ENCODE measurements around the gene MYL7.
"Not testable (repeated sequence)": the region's sequence is repeated elsewhere in the genome, so short reads cannot be mapped to it uniquely, and the experiment has no call there.

The MYL7 gene

DNA sequence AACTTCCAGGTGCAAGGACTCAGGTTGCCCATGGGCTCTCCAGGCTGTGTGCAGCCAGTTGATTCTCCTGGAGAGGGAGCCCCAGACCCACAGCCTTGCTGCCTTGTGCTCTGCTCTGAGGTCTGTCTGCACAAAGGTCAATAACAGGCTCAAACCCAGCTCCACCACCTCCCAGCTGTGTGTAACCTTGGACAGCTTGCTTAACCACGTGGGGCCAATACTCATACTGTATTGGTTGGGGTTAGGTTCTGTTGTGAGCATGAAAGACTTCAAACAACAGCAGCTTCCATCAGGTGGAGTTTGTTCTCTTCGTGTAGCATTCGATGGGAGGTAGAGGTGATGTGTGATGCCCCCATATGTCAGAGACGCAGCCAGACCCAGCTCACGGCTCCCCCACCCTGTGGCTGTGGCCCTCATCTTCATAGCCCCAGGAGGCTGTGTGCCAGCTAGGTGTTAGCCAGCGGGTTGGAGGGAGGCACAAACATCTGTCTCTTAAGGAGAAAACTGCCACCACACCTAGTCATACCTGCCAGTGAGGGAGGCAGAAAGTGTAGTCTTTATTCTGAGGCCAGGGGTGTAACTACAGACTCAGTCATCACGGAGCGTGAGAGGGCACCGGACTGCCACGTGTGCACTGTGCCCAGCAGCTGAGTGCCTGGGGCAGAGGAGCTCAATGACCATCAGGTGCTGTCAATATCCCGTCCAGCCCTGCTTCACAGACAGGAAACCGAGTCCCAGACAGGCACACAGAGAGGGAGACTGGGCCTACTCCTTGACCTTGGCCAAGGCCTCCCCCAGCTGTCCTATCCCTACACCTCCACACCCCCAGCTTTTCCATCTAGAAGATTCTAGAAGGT, 9.7 kb downstream of the MYL7 start:
- no peak for DNase-seq (ENCODE audit: low spot score)

DNA sequence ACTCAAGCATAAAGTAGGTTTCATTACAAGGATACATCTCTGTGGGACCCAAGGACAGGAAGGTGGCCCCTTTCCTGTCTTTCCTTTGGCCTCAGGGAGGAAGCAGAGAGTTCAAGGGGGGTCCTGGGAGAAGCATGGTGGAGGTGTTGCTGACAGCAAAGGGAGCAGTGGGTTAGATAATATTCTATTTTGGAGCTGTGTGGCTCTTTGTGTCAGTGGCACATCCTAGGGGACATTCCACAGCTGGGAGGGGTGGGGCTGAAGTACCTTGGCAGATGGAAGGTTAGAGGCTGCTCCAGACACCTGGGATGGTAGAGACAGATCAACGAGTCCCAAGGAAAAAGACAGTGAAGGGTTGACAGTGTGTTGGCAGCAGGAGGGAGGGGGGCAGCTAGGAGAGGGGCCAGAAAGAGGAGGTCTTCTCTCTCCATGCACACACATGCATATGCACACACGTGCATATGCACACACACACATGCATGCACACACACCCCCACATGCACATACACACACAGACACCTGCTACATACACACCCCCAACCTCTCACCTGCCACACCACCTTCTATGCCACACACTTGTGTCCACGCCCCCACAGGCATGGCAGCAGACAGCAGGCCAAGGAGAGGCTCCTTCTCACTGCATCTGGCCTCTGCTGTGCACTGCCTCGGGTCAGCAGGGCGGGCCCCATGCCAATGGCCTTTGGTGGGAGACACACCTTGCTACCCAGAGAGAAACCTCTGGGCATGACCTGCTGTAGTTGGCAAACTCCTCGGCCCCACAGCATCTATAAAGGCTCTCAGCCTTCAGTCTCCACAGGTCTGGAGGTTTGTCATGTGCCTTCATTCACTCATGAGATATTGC, 12.2 kb downstream of the MYL7 start:
- no peak for DNase-seq (ENCODE audit: low spot score)

DNA sequence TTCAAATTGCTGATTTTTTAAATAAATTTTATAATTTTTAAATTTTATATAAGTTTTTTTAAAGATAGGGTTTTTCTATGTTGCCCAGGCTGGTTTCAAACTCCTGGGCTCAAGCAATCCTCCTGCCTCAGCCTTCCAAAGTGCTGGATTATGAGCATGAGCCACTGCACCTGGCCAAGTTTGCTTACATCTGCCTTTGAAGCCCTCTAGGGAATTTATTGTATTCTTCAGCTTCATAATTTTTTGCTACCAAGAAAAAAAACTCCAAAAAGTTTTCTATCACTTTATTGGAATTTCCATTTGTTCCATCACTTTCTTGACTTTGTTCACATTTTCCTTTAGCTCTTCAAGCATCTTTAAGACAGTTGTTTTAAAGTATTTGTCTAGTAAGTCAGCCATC, 14.0 kb downstream of the MYL7 start:
- no peak for DNase-seq (ENCODE audit: low spot score)

DNA sequence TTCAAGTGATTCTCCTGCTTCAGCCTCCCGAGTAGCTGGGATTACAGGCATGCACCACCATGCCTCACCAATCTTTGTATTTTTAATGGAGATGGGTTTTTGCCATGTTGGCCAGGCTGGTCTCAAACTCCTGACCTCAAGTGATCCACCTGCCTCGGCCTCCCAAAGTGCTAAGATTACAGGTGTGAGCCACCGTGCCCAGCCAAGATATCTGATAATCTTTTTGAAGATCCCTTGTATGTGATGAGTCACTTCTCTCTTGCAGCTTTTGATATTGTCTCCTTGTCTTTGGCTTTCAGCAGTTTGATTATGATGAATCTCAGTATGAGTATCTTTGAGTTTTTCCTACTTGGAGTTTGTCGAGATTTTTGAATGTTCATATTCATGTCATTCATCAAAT, 14.6 kb downstream of the MYL7 start:
- DNase-seq (ENCODE audit: low spot score): not testable (repeated sequence)

DNA sequence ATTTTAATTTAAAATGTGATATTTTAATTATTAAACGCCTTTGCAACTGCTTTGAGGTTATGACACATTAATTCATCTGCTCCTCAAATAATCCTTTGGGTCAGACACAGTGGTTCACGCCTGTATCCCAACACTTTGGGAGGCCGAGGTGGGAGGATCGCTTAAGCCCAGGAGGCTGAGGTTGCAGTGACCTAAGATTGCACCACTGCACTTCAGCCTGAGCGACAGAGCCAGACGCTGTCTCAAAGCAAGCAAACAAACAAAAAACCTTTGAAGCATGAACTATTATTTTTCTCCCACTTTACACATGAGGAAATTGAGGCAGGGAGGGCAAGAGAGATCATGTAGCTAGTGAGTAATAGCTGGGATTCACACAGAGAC, 16.3 kb downstream of the MYL7 start:
- no peak for DNase-seq (ENCODE audit: low spot score)

DNA sequence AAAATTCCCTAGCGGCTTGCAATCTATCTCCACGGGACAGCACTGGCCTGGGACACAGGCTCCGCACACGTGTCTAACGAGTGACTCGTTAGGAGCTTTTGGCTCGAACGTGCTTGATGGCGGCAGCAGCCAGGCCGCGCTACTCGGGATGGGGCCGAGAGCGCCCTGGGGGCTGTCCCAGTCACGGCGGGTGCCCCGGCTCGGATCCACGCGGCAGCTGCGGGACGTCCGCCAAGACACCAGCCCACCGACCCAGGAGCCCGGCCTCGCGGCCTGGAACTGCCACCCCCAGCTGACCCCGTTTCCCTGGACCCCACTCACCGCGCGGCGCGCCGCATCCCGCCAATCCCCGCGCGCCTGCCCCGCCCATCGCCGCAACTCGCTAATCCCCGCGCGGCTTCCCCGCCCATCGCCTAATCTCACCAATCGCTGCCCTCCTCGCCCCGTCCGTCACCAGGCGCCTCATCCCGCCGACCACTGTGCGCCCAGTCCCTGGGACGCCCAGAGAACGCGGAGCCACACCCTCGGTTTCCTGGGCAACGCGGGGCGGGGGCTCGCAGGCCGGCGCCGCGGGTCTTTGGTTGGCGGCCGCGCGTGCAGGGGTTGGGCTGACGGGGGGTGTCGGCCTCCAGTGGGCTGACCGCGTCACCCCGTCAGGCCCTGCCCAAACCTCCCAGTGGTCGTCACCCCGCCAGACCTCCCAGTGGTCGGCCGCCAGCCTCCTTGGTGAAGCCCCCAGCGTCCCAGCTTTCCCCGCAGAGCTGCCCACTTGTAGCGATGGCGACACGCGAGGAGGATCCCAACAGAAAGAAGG, 17.7 kb downstream of the MYL7 start, which contains the start of gene POLD2:
POLD2 (minus strand) TSS at position 359 of the 814 bp plus-strand sequence. CDS start 1,495 bp downstream, outside the sequence.
- DNase-seq (ENCODE audit: low spot score): peak; percentile 99

DNA sequence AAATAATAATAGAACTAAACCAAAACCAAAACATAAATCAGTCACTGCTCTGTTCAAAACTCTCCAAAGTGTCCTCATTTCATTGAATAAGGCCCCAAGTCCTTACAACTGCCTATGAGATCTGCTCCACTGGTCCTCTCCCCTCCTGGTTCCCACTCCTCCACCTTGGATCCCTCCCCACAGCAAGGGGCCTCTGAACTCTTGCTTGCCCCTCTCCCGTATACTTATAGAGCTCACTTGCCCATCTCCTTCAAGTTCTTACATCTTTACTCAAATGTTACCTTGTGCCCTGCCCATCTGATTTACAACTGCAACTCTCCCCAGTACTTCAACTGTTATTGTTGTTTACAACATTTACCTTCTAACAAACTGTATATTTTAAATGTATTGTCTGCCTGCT, 18.6 kb downstream of the MYL7 start:
- no peak for DNase-seq (ENCODE audit: low spot score)

DNA sequence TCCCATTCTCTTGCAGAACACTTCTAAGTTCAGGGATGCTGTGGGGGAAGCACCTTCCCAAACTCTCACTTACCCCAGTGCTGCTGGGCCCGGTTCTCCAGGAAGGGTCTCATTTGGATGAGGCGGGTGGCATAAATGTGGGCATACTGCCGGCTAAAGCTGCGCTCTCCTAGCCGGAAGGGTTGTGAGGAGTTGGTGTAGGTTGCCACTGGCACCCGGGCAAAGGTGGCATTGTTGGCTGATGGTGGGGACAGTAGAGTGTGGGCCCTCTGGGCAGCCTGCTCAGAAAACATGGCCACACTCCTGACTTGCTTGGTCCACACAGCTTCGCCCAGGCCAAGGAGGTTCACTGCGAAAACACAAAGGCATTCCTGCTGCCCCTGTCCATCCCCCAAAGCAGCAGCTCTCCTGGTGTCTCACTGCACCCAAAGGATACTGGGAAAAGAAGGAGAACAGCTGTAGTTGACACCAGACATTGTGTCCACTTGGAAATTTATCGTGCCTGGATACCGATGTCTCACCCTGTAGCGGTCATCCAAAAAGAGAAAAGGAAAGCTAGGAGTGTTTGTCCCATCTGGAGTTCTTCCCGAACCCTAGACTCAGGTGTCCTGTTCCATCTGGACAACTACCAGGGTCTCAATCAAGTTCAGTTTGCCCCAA, 19.2 kb downstream of the MYL7 start:
- DNase-seq (ENCODE audit: low spot score): no peak

DNA sequence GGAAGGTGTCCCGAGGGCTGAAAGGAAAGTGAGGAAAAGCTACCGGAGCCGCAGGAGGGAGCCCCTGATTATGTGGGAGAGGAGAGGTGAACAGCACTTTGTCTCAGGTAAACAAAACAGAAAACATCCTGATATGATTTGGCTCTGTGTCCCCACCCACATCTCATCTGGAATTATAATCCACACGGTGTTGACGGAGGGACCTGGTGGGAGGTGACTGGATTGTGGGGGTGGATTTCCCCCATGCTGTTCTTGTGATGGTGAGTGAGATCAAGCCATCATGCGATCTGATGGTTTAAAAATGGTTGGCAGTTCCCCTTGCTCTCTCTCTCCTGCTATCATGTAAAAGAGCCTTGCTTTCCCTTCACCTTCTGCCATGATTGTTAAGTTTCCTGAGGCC, 20.7 kb downstream of the MYL7 start:
- no peak for DNase-seq (ENCODE audit: low spot score)

DNA sequence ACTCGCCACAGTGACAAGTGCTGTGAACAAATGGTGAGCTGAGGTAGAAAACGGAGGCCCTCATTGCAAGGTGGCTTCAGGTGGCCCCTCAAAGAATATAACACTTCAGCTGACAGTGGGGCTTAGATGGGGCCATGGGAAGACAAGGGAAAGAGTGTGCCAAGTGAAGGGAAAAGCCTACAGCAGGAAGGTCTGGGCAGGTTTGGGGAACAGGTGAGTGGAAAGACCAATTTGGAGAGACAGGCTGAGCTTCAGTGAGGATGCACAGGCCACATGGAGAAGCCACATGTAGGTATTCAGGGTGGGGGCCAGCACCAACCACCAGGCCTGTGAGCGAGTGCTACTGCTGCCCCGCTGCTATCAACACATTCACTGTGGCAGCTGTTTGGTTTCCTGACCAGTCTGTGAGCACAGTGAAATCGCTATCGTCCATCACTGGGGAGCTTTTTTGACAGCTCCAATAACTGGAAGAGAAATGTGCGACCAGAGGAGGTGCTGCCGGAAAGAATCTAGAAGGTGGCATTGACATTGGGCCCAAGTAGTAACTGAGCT, 21.2 kb downstream of the MYL7 start:
- no peak for DNase-seq (ENCODE audit: low spot score)

DNA sequence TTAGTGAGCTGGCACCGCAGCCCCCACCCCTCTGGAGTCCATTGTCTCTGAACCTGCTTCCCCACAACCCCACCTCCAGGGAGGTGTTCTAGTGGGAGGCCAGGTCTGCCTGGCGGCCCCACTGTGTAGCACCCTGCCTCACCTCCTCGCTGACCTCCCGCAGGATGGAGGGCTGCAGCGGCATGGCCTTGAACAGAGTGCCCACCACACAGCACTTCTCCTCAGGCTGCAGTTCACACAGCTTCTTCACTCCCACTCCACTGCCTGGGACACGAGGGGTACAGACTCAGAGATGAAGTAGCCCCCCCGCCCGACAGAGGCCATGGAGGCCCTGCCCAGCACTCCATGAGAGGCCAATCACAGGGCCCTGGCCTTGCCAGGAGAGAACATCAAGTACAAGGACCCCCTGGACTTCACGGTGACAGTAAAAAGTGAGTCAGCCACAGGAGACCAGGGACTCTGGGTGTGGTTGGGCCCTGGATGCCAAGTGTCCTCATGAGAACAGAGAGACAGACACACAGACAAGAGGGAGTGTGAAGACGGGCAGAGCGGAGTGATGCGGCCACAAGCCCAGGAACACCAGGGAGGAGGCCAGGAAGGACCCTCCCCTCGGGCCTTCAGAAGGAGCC, 23.2 kb downstream of the MYL7 start:
- DNase-seq (ENCODE audit: low spot score): no peak

DNA sequence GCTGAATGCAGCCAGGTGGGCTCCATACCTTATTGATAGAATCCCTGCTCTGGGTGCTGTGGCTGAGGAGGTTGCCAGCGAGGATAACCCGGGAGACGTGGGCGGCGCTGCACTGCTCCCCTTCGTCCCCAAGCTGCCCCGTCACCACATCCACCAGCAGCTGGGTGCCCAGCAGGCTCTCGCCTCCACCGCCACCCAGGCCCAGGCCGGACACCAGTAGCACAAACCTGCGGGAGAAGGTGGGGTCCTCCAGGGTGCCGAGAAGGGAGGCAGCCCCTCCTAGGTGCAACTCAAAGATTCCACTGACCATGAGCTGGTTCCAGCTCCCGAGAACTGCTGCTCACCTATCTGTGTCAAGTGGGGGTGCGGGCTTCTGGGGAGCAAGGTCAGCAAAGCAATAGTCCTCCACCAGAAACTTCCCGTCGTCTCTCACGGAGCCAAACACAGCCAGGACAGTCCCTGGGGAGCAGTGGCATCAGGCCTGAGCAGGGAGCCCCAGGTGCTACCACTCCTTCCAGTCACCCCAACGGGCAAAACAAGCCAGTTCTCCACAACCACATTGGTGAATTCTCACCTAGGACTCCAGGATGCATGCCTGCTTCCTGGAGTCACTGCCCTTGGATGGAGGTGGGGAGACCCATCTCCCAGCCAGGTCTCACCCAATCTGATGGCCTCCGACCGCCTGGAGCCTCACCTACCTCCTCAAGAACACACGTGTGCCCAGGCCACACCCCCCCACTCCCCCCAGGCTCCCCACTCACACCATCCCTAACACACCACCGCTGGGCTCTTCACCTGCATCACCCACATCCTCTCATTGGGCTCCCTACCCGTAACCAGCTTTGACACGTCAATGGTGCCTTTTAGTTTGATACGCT, 24.1 kb downstream of the MYL7 start:
- no peak for DNase-seq (ENCODE audit: low spot score)

DNA sequence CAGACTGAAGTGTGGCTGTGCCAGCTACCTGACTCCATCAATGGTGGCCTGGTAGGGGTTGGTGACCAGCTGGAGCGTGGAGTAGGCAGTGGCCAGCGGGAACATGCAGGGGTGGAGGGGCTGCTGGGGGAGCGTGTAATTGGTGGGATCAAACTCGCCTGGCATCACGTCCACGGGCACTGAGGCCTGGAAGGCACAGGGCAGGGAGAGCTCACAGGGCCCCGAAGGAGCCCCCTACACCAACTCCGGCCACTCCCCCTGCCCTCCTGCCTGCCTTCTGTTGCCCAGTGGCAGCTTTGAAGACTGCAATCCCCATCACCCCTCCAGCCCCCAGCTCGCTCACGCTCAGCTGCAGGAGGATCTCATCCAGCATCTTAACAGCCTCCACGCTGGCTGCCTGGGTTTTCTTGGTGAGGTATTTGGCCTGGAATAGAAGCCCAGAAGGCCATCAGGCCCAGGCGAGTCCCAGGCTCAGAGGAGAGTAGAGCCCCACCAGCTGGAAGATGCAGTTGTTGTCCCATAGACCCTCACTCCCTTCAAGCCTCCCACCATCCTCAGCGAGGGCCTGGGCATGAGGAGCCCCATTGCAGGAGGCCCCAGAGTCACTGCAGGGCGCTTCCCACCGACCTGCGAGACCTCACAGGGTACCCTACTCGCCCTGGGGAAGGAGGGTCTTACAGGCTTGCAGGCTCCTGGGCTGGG, 24.9 kb downstream of the MYL7 start:
- no peak for DNase-seq (ENCODE audit: low spot score)

DNA sequence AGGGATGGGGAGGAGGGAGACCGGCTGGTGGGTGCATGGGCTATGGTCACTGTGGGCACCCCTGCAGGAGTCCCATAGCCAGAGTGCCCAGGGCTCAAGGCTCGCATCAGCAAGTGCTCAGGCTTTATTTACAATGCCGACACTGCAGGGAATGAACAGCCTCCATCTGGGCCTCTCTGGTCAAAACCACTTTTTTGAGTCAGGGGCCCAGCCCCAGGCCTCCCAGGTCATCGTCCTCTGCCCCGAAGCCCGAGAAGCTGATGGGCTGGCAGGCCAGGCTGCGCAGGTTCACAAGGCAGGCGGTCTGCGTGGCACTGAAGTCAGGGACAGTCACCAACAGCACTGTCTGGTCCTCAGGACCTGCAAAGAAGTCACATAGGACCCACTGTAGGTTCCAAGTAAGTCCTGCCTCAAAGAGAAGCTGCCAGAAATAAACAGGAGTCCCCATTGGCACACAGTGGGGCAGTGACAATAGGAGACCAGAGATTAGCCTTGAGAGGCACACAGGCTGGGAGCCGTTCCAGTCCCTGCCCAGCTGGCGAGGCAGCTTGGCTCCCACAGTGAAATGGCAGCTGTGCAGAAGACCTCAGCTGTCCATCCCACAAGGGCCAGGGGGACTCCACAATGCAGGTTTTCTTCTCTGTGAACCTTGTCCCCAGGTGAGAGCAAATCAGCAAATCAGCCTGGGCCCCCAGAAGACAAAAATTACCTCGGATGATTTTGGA, 26.4 kb downstream of the MYL7 start:
- no peak for DNase-seq (ENCODE audit: low spot score)

DNA sequence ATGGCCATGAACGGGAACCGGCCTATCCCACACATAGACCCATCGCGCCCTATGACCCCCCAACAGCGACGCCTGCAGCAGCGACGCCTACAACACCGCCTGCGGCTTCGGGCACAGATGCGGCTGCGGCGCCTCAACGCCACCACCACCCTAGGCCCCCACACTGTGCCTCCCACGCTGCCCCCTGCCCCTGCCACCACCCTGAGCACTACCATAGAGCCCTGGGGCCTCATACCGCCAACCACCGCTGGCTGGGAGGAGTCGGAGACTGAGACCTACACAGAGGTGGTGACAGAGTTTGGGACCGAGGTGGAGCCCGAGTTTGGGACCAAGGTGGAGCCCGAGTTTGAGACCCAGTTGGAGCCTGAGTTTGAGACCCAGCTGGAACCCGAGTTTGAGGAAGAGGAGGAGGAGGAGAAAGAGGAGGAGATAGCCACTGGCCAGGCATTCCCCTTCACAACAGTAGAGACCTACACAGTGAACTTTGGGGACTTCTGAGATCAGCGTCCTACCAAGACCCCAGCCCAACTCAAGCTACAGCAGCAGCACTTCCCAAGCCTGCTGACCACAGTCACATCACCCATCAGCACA, 27.3 kb downstream of the MYL7 start:
- DNase-seq (ENCODE audit: low spot score): no peak

DNA sequence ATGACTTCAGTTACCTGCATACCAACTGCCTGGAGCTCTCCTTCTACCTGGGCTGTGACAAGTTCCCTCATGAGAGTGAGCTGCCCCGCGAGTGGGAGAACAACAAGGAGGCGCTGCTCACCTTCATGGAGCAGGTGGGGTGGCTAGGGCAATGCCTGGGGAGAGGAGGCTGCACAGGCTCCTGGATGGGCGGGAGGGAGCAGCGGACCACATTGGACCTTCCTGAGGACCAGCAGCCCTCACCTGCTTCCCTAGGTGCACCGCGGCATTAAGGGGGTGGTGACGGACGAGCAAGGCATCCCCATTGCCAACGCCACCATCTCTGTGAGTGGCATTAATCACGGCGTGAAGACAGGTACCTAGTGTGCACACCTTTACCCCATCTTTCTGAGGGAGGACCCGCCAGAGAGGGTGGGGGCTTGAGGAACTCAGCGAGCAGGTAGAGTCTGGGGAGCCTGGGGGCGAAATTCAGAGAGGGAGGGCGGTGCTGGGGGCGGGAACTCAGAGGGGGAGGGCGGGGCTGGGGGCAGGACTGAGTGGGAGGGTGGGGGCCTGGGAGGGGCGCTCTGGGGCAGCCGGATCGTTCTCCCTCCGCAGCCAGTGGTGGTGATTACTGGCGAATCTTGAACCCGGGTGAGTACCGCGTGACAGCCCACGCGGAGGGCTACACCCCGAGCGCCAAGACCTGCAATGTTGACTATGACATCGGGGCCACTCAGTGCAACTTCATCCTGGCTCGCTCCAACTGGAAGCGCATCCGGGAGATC, 28.0 kb downstream of the MYL7 start:
- DNase-seq (ENCODE audit: low spot score): no peak

DNA sequence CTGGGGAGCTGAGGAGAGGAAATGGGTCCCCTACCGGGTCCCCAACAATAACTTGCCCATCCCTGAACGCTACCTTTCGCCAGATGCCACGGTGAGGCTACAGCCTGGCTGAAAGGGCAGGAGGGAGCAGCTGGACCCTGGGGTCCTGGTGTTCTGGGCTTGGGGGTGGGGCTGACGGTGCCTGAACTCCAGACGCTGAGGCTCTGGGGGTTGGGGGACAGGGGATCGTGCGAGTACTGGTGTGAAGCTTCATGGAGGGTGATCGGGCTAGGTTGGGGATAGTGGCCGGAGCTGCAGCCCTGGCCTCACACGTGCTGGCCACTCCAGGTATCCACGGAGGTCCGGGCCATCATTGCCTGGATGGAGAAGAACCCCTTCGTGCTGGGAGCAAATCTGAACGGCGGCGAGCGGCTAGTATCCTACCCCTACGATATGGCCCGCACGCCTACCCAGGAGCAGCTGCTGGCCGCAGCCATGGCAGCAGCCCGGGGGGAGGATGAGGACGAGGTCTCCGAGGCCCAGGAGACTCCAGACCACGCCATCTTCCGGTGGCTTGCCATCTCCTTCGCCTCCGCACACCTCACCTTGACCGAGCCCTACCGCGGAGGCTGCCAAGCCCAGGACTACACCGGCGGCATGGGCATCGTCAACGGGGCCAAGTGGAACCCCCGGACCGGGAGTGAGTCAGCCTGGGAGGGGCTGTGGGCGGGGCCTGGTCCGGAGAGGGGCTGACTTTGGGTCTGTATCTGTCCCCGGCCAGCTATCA, 28.7 kb downstream of the MYL7 start:
- DNase-seq (ENCODE audit: low spot score): no peak

Measured in AG20443 (cell line).